ENCODE data around the gene ITGA11. TPM values are rescaled to one million over a fixed set of nuclear protein-coding genes. Genes with fewer than 3 reads are reported as not detected.

Gene ITGA11
- total RNA-seq, 2 donors from 2014 or later, result 0.99 to 1.0 TPM

DNA sequence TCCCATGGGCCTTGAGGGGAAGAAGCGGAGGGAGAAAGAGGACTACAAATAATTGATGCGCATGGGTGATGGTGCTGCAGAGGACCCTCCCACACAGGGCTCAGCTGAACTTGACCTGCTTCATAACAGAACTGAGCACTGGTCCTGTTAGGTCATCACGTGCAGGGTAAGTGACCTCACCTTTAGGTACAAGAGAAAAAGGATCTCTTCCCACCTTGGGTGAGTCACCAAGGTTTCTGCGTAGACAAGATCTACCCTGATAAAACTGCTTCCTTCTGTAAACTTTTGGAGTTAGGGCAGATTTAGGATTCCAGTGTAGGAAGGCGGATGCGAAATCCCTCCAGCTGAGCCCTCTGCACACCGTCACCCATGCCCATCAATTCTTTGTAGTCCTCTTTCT lies 87.4 kb downstream of the ITGA11 start:
- WGBS, 2 donors, result 81 to 88% methylated on average over 7 of the region's 7 CpGs
- no peak for TF ChIP-seq POLR2A (IDR thresholded peaks at IDR 0.05)
- TF ChIP-seq, protein P1, sequence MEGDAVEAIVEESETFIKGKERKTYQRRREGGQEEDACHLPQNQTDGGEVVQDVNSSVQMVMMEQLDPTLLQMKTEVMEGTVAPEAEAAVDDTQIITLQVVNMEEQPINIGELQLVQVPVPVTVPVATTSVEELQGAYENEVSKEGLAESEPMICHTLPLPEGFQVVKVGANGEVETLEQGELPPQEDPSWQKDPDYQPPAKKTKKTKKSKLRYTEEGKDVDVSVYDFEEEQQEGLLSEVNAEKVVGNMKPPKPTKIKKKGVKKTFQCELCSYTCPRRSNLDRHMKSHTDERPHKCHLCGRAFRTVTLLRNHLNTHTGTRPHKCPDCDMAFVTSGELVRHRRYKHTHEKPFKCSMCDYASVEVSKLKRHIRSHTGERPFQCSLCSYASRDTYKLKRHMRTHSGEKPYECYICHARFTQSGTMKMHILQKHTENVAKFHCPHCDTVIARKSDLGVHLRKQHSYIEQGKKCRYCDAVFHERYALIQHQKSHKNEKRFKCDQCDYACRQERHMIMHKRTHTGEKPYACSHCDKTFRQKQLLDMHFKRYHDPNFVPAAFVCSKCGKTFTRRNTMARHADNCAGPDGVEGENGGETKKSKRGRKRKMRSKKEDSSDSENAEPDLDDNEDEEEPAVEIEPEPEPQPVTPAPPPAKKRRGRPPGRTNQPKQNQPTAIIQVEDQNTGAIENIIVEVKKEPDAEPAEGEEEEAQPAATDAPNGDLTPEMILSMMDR (IDR thresholded peaks at IDR 0.05), result no peak
- no peaks in the 10 kb centered on the region for H3K9me3 ChIP-seq
- intact Hi-C loops (cut with DNase I), result no loop called here
- ATAC-seq (no peak), DNase-seq (no peak)
- no peaks in the 10 kb centered on the region for H3K27me3 ChIP-seq
- H3K36me3 ChIP-seq (replicated peaks in 1 of 2; ENCODE audit: insufficient read depth in 1 of 2, low read depth in 2 of 2), result no peaks in the 10 kb centered on the region
- H3K4me1 ChIP-seq, result no peaks in the 10 kb centered on the region
- no peak overlapping the region for H3K27ac ChIP-seq
- H3K4me3 ChIP-seq, result no peak overlapping the region

- intact Hi-C loops (cut with DNase I), result no loop called here
- Histone ChIP-seq H3K9me3 (no peaks in the 10 kb centered on the region), H3K4me1 (no peaks in the 10 kb centered on the region), H3K4me3 (no peak overlapping the region), H3K36me3 (replicated peaks in 1 of 2; ENCODE audit: insufficient read depth in 1 of 2, low read depth in 2 of 2) (no peaks in the 10 kb centered on the region), H3K27me3 (no peaks in the 10 kb centered on the region), H3K27ac (no peak overlapping the region)
- TF ChIP-seq POLR2A (IDR thresholded peaks at IDR 0.05), result no peak
- TF ChIP-seq, protein P1 (IDR thresholded peaks at IDR 0.05), result no peak
- WGBS, 2 donors, result 82 to 86% methylated on average over 13 to 14 of the region's 14 CpGs
- DNase-seq, result no peak
- no peak for ATAC-seq
These were observed 88.3 kb downstream of the ITGA11 start for GRCh38 chr15:68343579-68344225.

DNA sequence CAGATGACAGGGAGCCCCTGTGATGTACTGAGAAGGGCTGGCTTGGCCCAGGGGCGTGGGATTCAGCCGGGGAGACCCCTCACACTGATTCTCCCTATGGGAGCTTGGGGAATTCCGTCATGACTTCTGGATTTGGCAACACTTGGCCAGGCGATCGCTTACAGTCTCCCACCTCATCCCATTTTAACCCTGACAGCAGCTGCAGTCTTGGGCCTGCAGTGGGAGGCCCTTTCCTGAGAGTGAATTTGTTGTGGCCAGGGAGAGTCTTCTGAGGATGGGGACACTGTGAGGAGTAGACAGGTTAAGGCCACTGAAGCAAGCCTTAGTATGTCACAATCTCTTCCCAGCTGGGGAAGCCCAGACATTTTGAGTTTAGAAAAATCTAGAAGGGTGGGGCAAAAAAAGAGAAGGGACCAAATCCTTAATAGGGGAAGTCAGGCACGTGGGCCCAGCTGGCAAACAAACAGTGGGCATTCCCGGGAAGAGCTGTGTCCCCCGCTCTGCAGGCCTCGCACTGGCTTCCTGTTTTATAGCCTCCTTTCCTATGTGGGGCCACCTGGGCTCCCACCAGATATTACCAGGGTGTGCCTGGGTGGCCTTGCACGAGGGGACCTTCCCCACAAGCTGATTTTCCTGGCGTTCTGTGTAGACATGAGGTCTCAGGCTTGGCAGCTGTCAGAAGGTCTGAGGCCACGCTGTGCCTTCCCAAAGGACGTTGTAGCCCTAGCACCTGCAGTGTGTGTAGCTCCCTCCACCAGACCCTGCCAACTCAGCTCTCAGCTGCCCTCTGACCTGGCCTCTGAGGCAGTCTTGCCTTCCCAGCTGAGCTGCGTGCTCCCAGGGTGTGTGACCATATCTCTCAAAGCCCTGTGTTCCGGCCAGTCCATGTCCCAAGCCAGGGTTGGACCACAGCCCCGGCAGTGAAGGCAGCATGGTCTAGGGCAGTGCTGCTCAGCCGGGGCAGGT lies 89.9 kb downstream of the ITGA11 start:
- H3K27ac ChIP-seq, result no peak overlapping the region
- DNase-seq, result no peak
- WGBS, 2 donors, result 65 to 84% methylated on average over 16 of the region's 17 CpGs
- no peaks in the 10 kb centered on the region for H3K9me3 ChIP-seq
- no peak overlapping the region for H3K4me3 ChIP-seq
- H3K27me3 ChIP-seq, result no peaks in the 10 kb centered on the region
- no peak for ATAC-seq
- no peaks in the 10 kb centered on the region for H3K36me3 ChIP-seq (replicated peaks in 1 of 2; ENCODE audit: insufficient read depth in 1 of 2, low read depth in 2 of 2)
- intact Hi-C loops (cut with DNase I), result no loop called here
- no peak for TF ChIP-seq POLR2A (IDR thresholded peaks at IDR 0.05)
- H3K4me1 ChIP-seq, result no peaks in the 10 kb centered on the region

GRCh38 chr15:68340726-68341671 lies 91.0 kb downstream of the ITGA11 start:
- Histone ChIP-seq H3K4me1 (no peaks in the 10 kb centered on the region), H3K27me3 (no peaks in the 10 kb centered on the region), H3K36me3 (replicated peaks in 1 of 2; ENCODE audit: insufficient read depth in 1 of 2, low read depth in 2 of 2) (no peaks in the 10 kb centered on the region), H3K27ac (no peak overlapping the region), H3K4me3 (no peak overlapping the region), H3K9me3 (no peaks in the 10 kb centered on the region)
- intact Hi-C loops (cut with DNase I), result no loop called here
- DNase-seq (no peak), ATAC-seq (no peak)
- TF ChIP-seq POLR2A (IDR thresholded peaks at IDR 0.05), result no peak
- TF ChIP-seq, protein P1 (IDR thresholded peaks at IDR 0.05), result no peak
- WGBS, 2 donors, result 64 to 68% methylated on average over 15 of the region's 15 CpGs
